Testis (tissue), 2 donors: ENCODE data around the gene CPT1B.

Experiments used
- POLR2A ChIP-seq: fragments of 450-650 bp; IDR thresholded peaks from one replicate; pipeline ENCODE4 v1.6.1; 2017; ENCODE audit warnings: antibody characterized with exemption, mild to moderate bottlenecking, moderate library complexity
- TF ChIP-seq, protein P1 (sequence below), 3 experiments: fragments of 450-650 bp in 2 of 3; fragments of 200-600 bp in 1 of 3; sonication (generic) in 1 of 3; IDR thresholded peaks; one replicate each; pipeline ENCODE4 v1.5.1; 2016 to 2019; ENCODE audit warnings: antibody characterized with exemption in 3 of 3, mild to moderate bottlenecking in 2 of 3, moderate library complexity in 1 of 3

DNA sequence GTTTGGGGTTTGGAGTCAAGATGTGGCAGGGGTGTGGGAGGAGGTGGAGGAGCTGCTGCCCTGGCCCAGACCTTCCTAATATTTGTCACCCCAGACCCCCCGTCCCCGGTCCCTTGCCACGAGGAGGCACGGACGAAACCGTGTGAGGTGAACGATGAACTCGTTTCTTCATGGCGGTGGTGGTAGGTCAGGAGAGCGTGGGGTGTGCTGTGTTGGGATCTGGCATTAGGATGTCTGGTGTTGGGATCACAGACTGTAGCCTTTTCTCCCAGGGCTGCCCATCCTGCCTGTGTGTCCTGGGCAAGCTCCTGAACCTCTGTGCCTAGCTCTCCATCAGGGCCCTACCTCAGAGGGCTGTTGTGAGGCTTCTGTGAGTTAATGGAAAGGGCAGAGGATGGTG is 30.8 kb upstream of the CPT1B start:
- TF ChIP-seq, protein P1, sequence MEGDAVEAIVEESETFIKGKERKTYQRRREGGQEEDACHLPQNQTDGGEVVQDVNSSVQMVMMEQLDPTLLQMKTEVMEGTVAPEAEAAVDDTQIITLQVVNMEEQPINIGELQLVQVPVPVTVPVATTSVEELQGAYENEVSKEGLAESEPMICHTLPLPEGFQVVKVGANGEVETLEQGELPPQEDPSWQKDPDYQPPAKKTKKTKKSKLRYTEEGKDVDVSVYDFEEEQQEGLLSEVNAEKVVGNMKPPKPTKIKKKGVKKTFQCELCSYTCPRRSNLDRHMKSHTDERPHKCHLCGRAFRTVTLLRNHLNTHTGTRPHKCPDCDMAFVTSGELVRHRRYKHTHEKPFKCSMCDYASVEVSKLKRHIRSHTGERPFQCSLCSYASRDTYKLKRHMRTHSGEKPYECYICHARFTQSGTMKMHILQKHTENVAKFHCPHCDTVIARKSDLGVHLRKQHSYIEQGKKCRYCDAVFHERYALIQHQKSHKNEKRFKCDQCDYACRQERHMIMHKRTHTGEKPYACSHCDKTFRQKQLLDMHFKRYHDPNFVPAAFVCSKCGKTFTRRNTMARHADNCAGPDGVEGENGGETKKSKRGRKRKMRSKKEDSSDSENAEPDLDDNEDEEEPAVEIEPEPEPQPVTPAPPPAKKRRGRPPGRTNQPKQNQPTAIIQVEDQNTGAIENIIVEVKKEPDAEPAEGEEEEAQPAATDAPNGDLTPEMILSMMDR (IDR thresholded peaks at IDR 0.05): no peak
- no peak for TF ChIP-seq POLR2A
